Neural cell (in vitro differentiated cells): ENCODE data around the gene ARID1B. TPM values are rescaled to one million over a fixed set of nuclear protein-coding genes. Genes with fewer than 3 reads are reported as not detected.

ENCODE experiments used
- H2AFZ ChIP-seq: fragments of 200-600, 300-800 bp; sonication (generic), shearing (Covaris generic); 2 replicates; pipeline ENCODE4 v1.6.0; 2014; ENCODE audit warnings: low read depth, mild to moderate bottlenecking, antibody characterized with exemption, low read length, moderate library complexity
- H3F3A ChIP-seq: fragments of 200-600 bp; shearing (Covaris generic); 2 replicates; pipeline ENCODE4 v1.6.1; 2016; ENCODE audit warnings: mild to moderate bottlenecking, moderate library complexity, mixed read lengths, antibody characterized with exemption, low read length; ENCODE audit not compliant: insufficient read depth, poor library complexity, severe bottlenecking
- H3K27ac ChIP-seq: fragments of 200-600, 300-800 bp; sonication (generic), shearing (Covaris generic); 2 replicates; pipeline ENCODE4 v1.5.1; 2014; ENCODE audit warnings: mild to moderate bottlenecking, low read length, moderate library complexity
- H3K27me3 ChIP-seq: fragments of 300-800, 200-600 bp; sonication (generic), shearing (Covaris generic); 2 replicates; pipeline ENCODE4 v1.6.0; 2014; ENCODE audit warnings: mild to moderate bottlenecking, low read depth, low read length, moderate library complexity; ENCODE audit not compliant: insufficient read depth
- H3K36me3 ChIP-seq: fragments of 300-800, 200-600 bp; sonication (generic), shearing (Covaris generic); 2 replicates; pipeline ENCODE4 v1.5.1; 2014; ENCODE audit warnings: mild to moderate bottlenecking, antibody characterized with exemption, low read length, moderate library complexity; ENCODE audit not compliant: insufficient read depth
- H3K4me2 ChIP-seq: fragments of 300-800, 200-600 bp; sonication (generic), shearing (Covaris generic); 2 replicates; pipeline ENCODE4 v1.6.0; 2014; ENCODE audit warnings: mild to moderate bottlenecking, low read length
- H3K4me3 ChIP-seq: fragments of 300-800, 200-600 bp; sonication (generic), shearing (Covaris generic); 2 replicates; pipeline ENCODE4 v1.5.1; 2014; ENCODE audit warnings: mild to moderate bottlenecking, low read length, moderate library complexity
- H3K79me2 ChIP-seq: fragments of 200-600 bp; shearing (Covaris generic); replicated peaks from 2 replicates; pipeline ENCODE4 v1.6.0; 2014; ENCODE audit warnings: mild to moderate bottlenecking, low read length, moderate library complexity; ENCODE audit not compliant: insufficient read depth
- H3K9ac ChIP-seq: fragments of 300-800, 200-600 bp; sonication (generic), shearing (Covaris generic); 2 replicates; pipeline ENCODE4 v1.6.1; 2016; ENCODE audit warnings: mild to moderate bottlenecking, low read length, mixed read lengths
- H3K9me2 ChIP-seq: fragments of 200-600 bp; shearing (Covaris generic); 2 replicates; pipeline ENCODE4 v1.6.1; 2016; ENCODE audit warnings: mild to moderate bottlenecking, low read length, mixed read lengths; ENCODE audit not compliant: insufficient read depth
- H3K9me3 ChIP-seq: fragments of 200-600, 300-800 bp; sonication (generic), shearing (Covaris generic); 2 replicates; pipeline ENCODE4 v1.6.1; 2016; ENCODE audit warnings: mild to moderate bottlenecking, mixed run types, low read length, moderate library complexity, mixed read lengths
- H4K20me1 ChIP-seq: fragments of 200-600 bp; shearing (Covaris generic); 2 replicates; pipeline ENCODE4 v1.6.1; 2016; ENCODE audit warnings: mild to moderate bottlenecking, mixed run types; ENCODE audit not compliant: insufficient read depth
- EP300 ChIP-seq: fragments of 450-650 bp; conservative IDR thresholded peaks from 2 replicates; pipeline ENCODE4 v1.6.1; 2014; ENCODE audit warnings: antibody characterized with exemption, mild to moderate bottlenecking, moderate library complexity; ENCODE audit not compliant: poor library complexity, severe bottlenecking
- EZH2 ChIP-seq: fragments of 200-600, 300-800 bp; shearing (Covaris generic), sonication (generic); IDR thresholded peaks from 2 replicates; pipeline ENCODE4 v1.6.1; 2014; ENCODE audit warnings: antibody characterized with exemption, low read length, borderline replicate concordance, mild to moderate bottlenecking; ENCODE audit not compliant: insufficient read depth, poor library complexity, severe bottlenecking
- MXI1 ChIP-seq: fragments of 450-650 bp; conservative IDR thresholded peaks from 2 replicates; pipeline ENCODE4 v1.6.1; 2014; ENCODE audit warnings: antibody characterized with exemption, mild to moderate bottlenecking; ENCODE audit not compliant: poor library complexity, severe bottlenecking
- POLR2AphosphoS5 ChIP-seq: IDR thresholded peaks from 2 replicates; pipeline ENCODE4 v1.6.1; 2012
- RAD21 ChIP-seq: fragments of 450-650 bp; conservative IDR thresholded peaks from 2 replicates; pipeline ENCODE4 v1.6.1; 2014; ENCODE audit warnings: antibody characterized with exemption, mild to moderate bottlenecking, moderate library complexity
- REST ChIP-seq: IDR thresholded peaks from 2 replicates; pipeline ENCODE4 v1.6.1; 2012; ENCODE audit warnings: borderline replicate concordance
- SMC3 ChIP-seq: fragments of 450-650 bp; conservative IDR thresholded peaks from 2 replicates; pipeline ENCODE4 v1.6.1; 2014; ENCODE audit warnings: antibody characterized with exemption, mild to moderate bottlenecking, moderate library complexity; ENCODE audit not compliant: poor library complexity
- TAF1 ChIP-seq: IDR thresholded peaks from 2 replicates; pipeline ENCODE4 v1.6.1; 2012; ENCODE audit warnings: low read depth
- polyA plus RNA-seq: library from polyadenylated mRNA; depleted of rRNA; stranded (reverse); fragments of >200 nt; gene quantifications from 2 replicates; pipeline ENCODE4 v1.2.3, GENCODE V29; 2014
- TF ChIP-seq, protein P1 (sequence below): fragments of 450-650 bp; IDR thresholded peaks from 2 replicates; pipeline ENCODE4 v1.5.1; 2014; ENCODE audit warnings: antibody characterized with exemption, mild to moderate bottlenecking, moderate library complexity; ENCODE audit not compliant: poor library complexity, severe bottlenecking

ARID1B gene
- polyA plus RNA-seq, 1 donor from 2014 or later = 35.0 TPM

- Histone ChIP-seq H3K9me3 (no peaks in the 10 kb centered on the region), H3K4me2 (no peak overlapping the region), H2AFZ (no peak overlapping the region), H3K36me3 (no peaks in the 10 kb centered on the region), H3K79me2 (peaks cover 85% of the 10 kb centered on the region), H3K9me2 (no peaks in the 10 kb centered on the region), H3K4me3 (no peak overlapping the region), H3F3A (no peaks in the 10 kb centered on the region), H3K27me3 (no peaks in the 10 kb centered on the region), H4K20me1 (peaks cover 12% of the 10 kb centered on the region), H3K9ac (no peak overlapping the region), H3K27ac (no peak overlapping the region)
- no peak for TF ChIP-seq TAF1
- TF ChIP-seq RAD21 = no peak
- no peak for TF ChIP-seq EP300
- TF ChIP-seq, protein P1, sequence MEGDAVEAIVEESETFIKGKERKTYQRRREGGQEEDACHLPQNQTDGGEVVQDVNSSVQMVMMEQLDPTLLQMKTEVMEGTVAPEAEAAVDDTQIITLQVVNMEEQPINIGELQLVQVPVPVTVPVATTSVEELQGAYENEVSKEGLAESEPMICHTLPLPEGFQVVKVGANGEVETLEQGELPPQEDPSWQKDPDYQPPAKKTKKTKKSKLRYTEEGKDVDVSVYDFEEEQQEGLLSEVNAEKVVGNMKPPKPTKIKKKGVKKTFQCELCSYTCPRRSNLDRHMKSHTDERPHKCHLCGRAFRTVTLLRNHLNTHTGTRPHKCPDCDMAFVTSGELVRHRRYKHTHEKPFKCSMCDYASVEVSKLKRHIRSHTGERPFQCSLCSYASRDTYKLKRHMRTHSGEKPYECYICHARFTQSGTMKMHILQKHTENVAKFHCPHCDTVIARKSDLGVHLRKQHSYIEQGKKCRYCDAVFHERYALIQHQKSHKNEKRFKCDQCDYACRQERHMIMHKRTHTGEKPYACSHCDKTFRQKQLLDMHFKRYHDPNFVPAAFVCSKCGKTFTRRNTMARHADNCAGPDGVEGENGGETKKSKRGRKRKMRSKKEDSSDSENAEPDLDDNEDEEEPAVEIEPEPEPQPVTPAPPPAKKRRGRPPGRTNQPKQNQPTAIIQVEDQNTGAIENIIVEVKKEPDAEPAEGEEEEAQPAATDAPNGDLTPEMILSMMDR = no peak
- no peak for TF ChIP-seq REST
- no peak for TF ChIP-seq EZH2
- TF ChIP-seq SMC3 = no peak
- no peak for TF ChIP-seq MXI1
- no peak for TF ChIP-seq POLR2AphosphoS5
Measured at GRCh38 chr6:156803353-156803752, 26.2 kb downstream of the ARID1B start.

GRCh38 chr6:156804402-156804801 lies 27.2 kb downstream of the ARID1B start:
- Histone ChIP-seq H3K9me2 (no peaks in the 10 kb centered on the region), H3K9me3 (no peaks in the 10 kb centered on the region), H3K4me3 (no peak overlapping the region), H3K27ac (no peak overlapping the region), H3K36me3 (no peaks in the 10 kb centered on the region), H3K9ac (no peak overlapping the region), H3K79me2 (peaks cover 88% of the 10 kb centered on the region), H2AFZ (no peak overlapping the region), H3K27me3 (no peaks in the 10 kb centered on the region), H4K20me1 (peaks cover 12% of the 10 kb centered on the region), H3F3A (no peaks in the 10 kb centered on the region), H3K4me2 (no peak overlapping the region)
- TF ChIP-seq TAF1 (no peak), SMC3 (no peak), RAD21 (no peak)

GRCh38 chr6:156806155-156806554 lies 29.0 kb downstream of the ARID1B start:
- Histone ChIP-seq H2AFZ (no peak overlapping the region), H3K9ac (no peak overlapping the region), H3K27me3 (no peaks in the 10 kb centered on the region), H3K9me3 (no peaks in the 10 kb centered on the region), H3F3A (no peaks in the 10 kb centered on the region), H3K9me2 (no peaks in the 10 kb centered on the region), H3K4me2 (no peak overlapping the region), H3K79me2 (peaks cover 89% of the 10 kb centered on the region), H3K27ac (no peak overlapping the region), H4K20me1 (peaks cover 17% of the 10 kb centered on the region), H3K4me3 (no peak overlapping the region), H3K36me3 (no peaks in the 10 kb centered on the region)
- TF ChIP-seq RAD21 (no peak), REST (no peak), TAF1 (no peak), MXI1 (no peak), EZH2 (no peak), POLR2AphosphoS5 (no peak), EP300 (no peak)
- TF ChIP-seq, protein P1 = no peak
